Activated T-cell treated with anti-CD3 and anti-CD28 coated beads, Interleukin-2, amount 50 U/mL, for 1 hour (primary cell): Measurements from ENCODE around the gene MSANTD2.

ENCODE experiments used
- DNase-seq: peaks from one replicate; pipeline ENCODE4 v3.0.0-alpha.2; 2020

MSANTD2 gene

DNA sequence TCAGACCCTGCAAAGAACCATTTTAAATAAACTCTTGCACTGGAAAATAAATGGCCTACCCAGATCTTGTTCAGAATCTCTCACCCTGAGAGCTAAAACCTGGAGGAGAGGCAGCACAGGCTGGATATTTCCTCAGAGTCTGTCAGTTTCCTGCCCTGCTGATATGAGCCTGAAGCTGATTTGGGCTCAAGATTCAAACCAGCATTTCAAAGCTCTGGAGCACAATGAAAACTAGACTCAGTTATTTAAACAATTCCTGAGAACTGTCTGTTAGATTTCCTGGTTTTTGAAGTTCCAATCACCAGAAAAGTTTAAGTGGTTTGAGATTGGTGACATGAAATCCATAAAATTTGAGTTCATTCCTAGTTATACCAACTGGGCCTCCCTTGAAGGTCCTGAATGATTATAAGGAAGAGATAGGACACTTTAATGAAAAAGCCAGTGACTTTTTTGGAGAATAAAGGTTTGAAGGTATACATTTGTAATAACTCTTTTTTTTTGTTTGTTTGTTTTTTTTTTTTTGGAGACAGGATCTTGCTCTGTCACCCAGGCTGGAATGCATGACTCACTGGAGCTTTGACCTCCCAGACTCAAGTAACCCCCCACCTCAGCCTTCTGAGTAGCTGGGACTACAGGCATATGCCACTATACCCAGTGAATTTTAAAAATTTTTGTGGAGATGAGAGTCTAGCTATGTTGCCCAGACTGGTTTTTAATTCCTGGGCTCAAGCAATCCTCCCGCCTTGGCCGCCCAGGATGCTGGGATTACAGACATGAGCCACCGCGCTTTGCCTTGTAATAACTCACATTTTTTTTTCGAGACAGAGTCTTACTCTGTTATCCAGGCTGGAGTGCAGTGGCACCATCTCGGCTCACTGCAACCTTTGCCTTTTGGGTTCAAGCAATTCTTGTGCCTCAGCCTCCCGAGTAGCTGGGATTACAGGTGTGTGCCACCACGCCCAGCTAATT, 30.1 kb downstream of the MSANTD2 start:
- DNase-seq, result no peak

DNA sequence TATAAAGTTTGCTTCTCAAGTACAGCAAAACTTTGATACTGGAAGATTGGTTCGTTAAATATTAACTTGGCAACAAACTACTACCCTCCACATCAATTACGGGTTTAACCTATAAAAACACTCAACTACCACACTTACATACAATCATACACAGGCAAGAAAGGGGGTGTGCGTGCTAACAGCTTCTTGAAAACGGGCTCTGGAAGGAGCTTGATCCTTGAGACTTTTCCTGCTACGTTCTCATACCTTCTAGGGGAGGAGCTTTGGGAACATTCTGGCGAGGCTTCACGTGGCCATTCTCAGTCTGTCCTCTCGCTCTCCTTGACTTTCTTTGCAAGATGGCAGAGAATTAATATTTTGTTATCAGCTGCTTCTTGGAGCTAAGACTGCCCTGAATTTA, 31.3 kb downstream of the MSANTD2 start:
- no peak for DNase-seq

- no peak for DNase-seq
Measured at GRCh38 chr11:124766156-124766555, 34.0 kb downstream of the MSANTD2 start.

DNA sequence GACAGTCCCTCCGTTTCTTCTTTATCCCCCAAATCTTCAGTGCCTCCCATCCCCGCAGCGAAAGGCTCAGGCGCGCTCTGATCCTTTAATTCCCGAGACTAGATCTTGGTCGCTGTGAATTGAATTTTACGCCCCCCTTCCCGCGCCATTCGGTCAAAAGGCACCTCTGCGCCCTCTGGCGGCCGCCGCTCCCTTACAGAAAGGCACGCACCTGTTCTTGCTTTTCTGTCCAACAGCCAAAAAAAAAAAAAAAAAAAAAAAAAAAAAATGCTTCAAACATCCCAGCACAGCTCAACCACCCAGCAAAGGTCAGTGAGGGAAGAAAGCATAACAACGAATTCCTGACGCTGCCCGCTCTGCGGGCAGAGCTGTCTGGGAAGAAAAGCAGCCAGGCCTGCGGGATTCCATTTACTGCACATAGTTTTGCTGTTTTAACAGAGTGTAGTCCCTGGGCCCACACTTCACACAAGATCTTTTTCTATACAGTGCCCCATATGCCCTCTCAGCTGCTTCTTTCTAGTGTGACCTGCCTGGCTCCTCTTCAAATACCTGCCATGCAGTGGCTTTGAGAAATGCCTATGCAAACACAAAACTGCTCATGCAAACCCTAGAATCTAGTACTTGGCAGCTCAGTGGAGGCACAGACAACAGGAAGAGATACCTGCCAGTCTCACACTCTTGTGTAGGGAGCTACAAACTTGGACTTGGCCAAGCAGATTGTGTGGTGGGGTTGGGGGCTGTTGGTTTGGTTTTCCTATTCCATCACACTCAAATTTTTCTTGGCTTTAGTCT, 36.9 kb downstream of the MSANTD2 start:
- DNase-seq, result peak; percentile 89

DNA sequence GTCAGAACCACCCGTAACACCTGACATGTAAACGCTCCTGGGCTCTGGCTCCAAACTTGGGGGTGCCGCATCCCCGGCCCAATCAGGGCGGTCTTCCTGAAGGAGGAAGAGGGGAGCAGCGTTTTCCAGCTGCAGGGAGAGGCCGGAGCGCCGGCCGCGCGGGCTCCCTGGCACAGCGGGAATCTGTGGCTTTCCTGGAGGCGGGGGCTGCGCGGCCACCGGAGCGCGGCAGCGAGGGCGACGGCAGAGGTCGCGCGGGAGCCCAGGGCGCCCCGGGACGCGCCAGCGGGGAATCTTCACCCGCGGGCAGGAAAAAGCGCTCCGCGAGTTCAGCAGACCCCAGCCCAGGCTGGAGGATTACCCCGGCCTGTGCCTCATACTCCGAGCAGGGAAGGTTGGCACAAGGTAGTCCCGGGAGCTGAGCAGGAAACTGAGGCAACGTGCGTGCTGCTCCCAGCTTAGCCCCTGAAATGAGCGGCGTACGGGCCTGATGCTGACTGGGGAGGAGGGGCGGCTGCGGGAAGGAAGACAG, 37.5 kb downstream of the MSANTD2 start:
- no peak for DNase-seq

- DNase-seq, result peak; percentile 78
Measured at GRCh38 chr11:124762105-124762623, 38.0 kb downstream of the MSANTD2 start, which contains the start of gene ESAM. ESAM (minus strand) TSS chr11:124762290; CDS start chr11:124762154, 136 bp downstream.

- DNase-seq, result no peak
Measured at GRCh38 chr11:124761301-124762104, 38.7 kb downstream of the MSANTD2 start.

GRCh38 chr11:124760806-124761205, 39.4 kb downstream of the MSANTD2 start:
- no peak for DNase-seq

DNA sequence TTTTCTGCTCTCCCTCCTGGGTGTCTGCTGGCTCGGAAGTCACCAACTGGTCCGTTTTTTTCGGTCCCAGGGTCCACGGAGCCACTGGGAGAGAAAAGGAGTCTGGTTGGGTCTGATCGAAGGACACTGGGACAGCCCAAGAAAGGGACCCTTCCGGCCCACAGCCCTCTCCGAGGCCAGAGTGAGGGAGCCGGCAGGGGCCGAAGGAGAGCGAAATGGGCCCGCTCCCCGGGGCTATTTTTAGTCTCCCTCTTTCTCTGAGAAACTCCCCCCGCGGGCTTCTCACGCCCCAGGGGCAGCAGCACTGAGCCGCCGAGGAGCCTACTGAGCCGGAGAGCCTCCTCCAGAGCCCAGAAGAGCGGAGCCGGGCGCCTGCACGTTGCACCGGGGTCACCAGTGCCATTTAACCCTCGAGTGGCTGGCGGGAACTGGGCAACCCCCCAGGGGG, 40.0 kb downstream of the MSANTD2 start:
- DNase-seq, result no peak

DNA sequence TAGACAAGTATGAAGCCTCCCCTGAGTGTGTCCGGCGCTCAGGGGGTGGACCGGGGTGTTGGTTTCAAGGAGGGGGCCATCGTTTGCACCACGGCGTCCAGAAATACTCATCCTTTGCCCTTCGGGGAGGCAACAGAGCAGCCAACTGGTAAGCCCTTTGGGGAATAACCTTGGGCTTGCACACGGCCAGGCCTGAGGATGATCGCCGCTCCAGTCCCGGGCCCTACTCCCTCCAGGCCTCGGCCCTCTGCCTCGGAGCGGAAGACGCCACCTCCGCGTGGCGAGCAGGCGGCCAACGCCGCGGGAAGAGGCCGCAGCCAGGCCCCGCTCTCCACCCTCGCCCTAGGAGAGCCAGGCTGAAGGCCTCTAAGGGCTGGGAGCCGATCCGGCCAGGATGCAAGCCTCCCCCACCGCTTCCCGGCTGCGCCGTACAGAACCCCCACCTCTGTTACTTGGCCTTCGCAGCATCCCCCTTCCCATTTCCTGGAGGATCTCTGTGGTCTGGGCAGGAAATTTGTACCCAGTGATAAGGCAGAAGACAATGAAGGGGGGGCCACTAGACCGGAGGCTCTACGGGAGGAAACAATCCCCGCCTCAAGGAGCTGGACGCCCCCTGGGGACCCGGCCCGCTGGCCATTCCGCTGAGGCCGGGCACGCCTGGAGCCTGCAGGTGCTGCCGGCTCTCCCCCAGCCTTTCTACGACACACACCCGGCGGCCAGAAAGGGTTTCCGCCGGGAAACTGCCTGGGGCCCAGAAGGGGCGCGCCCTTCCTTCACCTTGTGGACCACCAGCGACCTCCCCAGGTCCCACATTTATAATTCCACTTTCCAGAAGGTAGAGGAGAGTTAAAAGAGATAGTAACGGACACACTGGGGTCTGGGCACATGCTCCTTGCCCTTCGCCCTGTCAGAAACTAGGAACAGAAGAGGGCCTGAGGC, 40.7 kb downstream of the MSANTD2 start:
- no peak for DNase-seq

DNA sequence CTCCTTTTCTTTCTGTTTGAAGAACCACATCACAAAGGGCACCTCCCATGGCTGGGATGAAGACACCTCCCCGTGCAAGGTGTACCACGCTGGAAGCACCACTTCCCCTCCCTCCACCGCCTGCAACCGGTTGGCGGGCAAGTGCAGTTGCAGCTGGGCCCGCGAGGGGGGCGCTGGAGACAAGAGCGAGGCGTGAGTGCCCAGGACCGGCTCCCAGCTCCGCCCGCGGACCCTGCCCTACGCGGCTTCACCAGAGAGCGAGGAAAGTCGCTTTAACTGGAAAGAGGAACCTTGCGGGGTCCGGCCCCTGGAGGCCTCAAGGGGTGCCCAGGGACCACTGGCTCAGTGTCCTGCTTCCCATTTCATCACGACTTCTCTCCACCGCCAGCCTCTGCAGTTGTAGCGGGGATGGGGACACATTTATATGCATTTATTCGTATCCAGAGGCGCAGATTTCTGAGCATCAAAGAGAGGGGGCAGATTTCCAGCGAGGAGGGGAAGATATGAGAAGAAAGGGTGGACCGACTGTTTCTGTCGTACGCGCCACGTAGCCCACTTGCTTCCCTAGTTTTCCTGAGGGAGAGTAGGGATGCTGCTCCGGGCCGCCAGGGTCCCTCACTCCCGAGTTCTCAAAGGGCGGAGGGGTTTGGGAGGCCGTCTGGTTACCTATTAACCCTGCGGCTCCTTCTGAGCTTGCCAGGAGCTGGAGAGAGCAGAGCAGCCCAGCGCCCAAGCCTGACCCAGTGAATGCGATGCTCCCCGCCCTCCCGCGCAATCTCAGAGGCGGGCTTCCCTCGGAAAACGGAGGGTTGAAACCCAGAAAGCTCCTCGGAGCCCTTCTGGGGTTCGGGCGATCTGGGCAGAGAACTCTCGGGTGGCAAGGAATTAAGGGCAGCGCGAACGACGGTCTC, 41.6 kb downstream of the MSANTD2 start:
- peak; percentile 73 for DNase-seq

GRCh38 chr11:124757320-124757719, 42.9 kb downstream of the MSANTD2 start:
- no peak for DNase-seq

DNA sequence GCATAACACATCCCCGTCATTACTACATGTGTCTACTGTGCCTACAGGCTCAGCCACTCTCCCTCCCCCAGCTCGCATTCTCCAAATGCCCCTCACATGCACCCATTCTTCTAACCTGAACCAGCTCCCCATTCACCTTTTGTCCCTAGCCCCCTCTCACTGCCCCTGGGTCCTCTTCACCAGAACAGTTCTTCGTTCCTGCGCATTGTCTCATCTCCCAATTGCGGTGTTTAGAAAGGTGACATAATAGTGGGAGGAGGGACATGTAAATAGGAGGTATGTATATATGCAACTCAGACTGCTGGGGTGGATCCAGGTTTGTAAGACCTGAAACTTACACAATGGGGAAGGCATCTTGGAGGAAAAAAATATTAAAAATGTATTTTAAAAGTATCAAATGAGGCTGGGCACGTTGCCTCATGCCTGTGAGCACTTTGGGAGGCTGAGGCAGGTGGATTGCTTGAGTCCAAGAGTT, 43.4 kb downstream of the MSANTD2 start:
- DNase-seq, result no peak

DNA sequence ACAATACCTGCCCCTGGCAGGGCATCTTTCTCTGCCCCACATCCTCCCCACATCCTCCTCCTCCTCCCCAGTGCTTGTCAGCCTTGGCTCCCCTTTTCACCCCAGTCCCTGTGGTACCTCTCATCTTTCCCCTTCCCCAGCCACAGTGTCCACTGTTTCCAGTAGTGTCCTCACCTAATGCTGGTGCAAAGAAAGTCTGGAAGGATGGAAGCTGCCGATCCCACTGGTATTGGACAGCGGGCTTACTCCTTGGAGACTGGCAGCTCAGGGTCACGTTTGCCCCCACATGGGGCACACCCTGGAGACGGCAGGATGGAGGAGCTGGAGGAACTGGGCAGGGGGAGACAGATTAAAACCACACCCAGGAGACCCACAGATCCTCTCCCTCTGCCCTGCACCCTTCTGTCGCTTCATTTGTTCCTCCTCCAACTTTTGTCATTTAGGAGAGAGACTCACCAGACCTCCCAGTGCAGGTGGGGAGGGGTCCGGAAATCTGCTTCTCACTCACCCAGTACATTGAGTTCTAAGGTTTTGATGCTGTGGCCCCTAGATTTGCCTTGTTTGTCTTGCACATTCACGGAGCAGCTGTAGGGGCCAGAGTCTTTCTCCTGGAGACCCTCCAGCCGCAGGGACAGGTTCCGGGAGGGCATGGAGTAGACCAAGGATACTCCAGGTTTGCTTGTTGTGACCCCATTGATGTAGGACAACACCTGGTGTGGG, 44.0 kb downstream of the MSANTD2 start:
- DNase-seq, result no peak

DNA sequence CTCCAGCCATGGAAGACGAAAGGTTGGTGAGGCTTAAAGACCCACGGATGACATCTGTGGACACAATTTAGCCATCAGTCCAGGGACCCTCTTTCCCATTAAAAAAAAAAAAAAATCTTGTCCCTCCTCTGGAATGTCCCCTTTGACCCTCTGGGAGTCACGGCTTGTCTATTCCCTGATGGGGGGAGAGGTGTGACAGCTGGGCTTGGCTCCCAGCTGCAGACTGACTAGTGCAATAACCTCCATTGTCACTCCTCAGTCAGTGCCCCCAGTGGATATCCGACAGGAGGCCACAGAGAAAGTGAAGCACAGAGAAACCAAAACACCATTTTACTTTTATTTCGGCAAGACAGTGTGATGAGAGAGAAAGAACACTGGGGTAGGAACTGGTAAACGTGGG, 45.5 kb downstream of the MSANTD2 start:
- DNase-seq, result no peak

DNA sequence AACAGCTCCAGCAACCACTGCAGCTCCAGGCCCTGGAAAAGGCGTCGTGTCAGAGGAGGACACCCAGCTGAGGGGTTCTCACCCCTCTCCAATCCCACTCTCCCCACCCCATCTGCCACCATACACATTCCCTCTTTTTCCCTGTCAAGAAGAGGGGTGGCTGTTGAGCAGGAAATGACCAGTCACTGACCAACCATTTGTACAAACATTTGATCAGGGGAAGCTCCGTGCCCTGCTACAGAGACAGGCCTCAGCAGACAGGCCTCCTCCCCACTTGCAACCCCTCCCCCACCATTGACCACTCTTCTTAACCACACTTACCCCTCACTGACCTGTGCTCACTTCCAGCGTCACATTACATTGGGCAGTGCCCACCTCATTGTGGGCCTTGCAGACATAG, 45.9 kb downstream of the MSANTD2 start:
- no peak for DNase-seq

DNA sequence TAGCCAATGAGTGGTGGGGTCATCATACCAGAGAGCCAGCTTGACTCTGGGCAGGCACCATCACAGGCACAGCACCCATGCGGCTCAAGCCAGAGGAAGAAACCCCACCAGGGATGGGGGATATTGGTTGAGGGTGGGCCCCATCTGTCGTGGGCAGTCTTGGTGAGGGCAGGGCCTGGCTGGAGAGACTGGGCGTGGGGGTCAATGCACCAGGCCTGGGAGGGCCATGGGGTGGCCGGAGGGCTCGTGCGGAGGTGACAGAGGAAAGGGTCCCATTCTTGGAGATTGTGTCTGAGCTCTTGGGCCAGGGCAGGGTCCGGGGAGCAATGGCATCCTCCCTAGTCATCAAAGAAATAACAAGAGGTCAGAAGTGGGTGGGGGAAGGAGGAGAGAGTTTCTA, 46.6 kb downstream of the MSANTD2 start:
- no peak for DNase-seq

GRCh38 chr11:124753205-124753604, 47.0 kb downstream of the MSANTD2 start:
- DNase-seq, result no peak

- no peak for DNase-seq
Measured at GRCh38 chr11:124752471-124753102, 47.6 kb downstream of the MSANTD2 start.
